ENCODE measurements around the gene UNC79.

UNC79 gene

DNA sequence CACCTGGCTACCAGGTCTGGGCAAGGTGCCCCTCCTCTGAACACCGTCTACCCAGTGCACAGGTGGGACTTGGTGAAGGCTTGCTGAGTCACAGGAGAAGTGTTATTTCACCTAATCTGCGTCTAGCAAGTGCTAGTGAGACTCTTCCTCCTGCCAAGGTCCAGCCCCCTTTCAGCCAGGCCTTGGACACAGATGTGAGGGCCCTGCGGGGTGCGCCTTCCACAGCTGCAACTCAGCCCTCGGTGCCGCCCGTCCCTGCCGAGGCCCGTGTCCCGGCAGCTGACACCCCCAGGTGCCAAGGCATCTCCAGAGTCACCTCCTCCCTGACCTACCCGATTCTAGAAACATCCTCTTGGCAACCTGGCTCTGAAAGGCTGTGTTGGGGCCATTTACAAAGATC is 302.5 kb downstream of the UNC79 start:
- DNase-seq: no peak

DNA sequence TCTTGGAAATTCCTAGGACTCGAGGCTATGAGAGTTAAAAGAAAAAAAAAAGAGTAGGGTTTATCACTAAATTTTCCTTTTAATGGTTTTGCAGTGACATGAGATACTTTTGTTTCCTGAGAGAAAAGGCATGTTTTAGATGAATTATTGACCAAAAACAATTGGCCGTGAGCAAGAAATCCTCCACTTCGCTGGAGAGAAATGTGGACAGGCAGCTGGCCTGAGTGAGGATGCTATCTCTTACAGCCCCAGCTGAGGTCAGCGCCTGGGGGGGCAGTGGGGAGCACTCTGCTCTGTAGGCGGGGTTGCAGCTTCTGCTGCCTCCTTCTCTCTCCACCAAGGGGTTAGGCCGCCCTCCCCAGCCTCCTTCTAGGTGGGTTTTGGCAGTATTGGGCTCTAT is 302.9 kb downstream of the UNC79 start:
- no peak for DNase-seq

- DNase-seq: no peak
These were observed 303.5 kb downstream of the UNC79 start for GRCh38 chr14:93734086-93734822.

DNA sequence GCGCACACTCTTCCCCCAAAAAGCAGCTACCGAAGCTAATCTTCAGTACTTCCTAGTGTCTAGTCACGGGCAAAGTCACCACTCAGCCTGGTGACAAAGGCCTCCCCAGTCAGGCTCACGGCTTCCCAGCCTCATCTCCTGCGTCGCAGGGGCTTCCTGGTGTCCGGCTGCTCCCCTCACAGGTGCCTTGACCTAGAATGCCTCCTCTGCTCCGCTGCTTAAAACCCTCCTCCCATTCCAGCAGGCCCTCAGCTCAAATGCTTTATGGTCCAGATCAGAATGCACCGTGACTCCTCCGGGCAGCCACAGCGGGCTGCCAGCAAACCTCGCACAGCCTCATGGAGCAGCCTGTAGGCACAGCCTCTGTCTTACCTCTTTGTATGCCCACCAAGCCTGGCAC is 304.5 kb downstream of the UNC79 start:
- DNase-seq: no peak

DNA sequence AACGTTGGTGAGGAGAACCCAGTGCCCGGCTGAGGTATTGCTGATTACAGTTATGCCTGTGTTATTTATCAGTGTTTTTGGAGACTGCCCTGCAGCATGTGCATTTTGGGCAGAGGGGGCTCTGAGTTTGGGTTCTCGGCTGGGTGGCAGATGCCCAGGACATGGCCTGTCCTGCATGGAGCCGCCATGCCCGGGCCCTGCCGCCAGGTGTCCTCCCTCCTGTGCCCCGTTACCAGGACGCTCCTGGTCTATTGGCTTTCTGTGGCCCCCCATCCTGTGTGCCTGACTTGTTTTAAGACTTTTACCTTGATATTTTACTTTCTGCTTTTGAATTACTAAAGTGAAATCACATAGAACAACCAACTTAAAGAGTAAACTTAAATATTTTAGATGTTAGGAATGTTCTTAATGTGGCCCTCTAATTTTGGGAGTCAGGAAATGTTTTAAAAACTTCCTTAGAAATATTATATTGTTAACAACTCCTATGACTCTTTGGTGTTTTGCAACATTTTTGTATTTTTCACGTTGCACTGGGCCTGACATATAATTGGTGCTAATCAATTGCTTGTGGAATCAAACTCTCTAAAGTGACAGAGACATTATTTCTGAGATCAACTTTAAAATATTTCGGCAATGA is 305.8 kb downstream of the UNC79 start:
- no peak for DNase-seq

DNA sequence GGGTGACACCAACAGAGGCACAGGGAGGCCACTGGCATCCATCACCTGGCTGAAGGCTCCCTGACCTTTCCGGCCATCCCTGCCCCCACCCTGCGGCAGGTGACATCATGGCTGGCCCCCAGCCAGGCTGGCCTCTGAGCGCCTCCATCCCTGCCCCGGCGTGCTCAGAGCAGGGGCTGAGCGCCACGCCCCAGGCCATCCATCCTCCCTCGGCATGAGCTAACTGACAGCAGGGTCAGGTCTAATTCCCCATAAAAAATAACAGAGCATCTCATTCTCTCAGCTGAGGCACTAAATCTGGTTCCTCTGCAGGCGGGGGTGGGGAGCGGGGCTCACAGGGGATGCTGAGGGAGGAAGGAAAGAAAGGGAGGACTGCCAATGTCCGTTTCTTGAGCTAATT is 306.9 kb downstream of the UNC79 start:
- DNase-seq: no peak

GRCh38 chr14:93741556-93742230 is 311.0 kb downstream of the UNC79 start:
- no peak for DNase-seq

DNA sequence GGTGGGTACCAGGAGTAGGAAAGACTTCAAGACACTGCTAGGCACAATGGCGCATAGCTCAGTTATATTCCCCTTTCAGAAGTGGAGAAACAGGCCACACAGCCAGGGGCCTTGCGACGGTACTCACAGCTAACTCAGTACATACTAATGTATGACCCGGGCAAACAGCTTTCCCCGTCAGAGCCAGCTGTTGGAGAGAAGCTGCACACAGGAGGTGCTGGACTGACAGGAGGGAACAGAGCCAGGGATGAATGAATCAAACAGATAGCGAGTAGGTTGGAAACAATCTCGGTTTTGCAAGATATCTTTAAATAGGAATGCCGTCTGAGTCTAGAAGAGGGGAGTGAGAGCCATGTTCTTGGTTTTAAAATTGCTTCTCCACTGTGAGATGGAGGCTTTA is 312.0 kb downstream of the UNC79 start:
- DNase-seq: no peak

GRCh38 chr14:93743270-93744060 is 312.7 kb downstream of the UNC79 start:
- DNase-seq: no peak

GRCh38 chr14:93744176-93744575 is 313.4 kb downstream of the UNC79 start:
- DNase-seq: no peak

DNA sequence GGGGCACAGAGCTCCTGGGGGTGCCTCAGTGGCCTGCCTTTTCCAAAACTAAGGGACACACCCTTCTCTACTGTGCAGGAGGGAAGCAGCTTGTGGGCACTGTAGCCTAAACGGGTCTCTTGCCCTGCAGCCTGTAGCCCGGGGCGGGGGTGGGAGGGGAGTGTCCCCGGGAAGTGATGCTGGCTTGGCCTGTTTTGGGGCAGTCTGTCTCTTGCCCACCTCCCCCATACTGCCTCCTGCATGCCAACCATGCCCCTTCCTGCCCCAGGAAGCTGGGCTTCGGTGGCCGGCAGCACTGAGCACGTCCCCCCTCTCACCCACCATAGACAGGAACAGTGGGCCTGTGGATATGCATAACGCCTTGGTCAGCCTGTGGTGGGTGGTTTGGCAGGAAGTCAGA is 314.1 kb downstream of the UNC79 start:
- DNase-seq: no peak

- DNase-seq: no peak
These were observed 315.0 kb downstream of the UNC79 start for GRCh38 chr14:93745603-93746273.

DNA sequence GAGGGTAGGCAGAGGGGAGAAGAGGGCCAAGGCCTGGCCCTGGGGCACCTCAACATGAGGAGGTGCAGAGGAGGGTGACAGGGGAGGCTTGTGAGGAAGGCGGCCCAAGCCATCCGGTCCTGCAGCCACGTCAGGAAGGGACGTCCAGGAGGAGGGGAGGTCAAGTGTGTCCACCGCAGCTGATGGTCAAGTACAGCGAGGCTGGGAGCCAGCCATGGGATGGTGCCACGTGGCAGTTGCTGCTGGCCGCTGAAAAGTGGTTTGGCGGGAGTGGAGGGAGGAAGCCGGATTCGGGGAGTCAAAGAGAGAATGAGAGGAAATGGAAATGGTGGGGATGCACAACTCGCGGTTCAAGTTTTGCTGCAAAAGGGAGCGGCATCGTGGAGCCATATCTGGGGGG is 316.4 kb downstream of the UNC79 start:
- DNase-seq: no peak

DNA sequence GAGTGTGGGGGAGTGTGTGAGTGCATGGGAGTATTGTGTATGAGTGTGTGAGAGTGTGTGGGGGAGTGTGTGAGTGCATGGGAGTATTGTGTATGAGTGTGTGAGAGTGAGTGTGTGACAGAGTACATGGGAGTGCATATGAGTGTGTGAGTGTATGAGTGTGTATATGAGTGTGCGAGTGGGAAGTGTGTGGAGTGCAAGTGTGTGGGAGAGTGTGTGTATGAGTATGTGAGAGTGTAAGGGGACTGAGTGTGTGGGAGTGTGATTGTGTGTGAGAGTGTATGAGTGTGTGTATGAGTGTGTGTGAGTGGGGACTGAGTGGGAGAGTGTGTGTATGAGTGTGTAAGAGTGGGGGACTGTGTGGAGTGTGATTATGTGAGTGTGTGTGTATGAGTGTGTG is 316.8 kb downstream of the UNC79 start:
- DNase-seq: no peak

- DNase-seq: no peak
These were observed 317.7 kb downstream of the UNC79 start for GRCh38 chr14:93748208-93749075.

DNA sequence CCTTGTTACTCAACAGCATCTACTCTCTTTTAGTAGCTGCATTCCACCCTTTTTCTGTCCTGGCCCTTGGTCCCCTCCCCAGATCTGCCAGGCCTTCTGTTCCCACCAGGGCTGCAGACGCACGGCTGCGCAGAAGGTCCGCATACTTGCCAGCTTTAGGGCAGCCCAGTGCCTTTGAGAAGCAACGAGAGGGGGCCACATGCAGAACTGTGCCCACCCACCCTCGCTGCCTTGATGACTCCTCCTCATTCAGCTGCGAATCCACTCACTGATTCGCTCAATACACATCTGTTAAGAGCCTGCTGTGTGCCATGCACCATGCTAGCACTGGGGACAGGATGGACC is 318.3 kb downstream of the UNC79 start:
- no peak for DNase-seq

- no peak for DNase-seq
These were observed 321.4 kb downstream of the UNC79 start for GRCh38 chr14:93751946-93752655.

GRCh38 chr14:93752980-93753561 is 322.3 kb downstream of the UNC79 start:
- DNase-seq: no peak

GRCh38 chr14:93753647-93754046 is 322.9 kb downstream of the UNC79 start:
- DNase-seq: no peak

GRCh38 chr14:93757206-93757605 is 326.5 kb downstream of the UNC79 start:
- no peak for DNase-seq
